ENCODE measurements around the gene SERPINA3.

- TF ChIP-seq, protein P1, sequence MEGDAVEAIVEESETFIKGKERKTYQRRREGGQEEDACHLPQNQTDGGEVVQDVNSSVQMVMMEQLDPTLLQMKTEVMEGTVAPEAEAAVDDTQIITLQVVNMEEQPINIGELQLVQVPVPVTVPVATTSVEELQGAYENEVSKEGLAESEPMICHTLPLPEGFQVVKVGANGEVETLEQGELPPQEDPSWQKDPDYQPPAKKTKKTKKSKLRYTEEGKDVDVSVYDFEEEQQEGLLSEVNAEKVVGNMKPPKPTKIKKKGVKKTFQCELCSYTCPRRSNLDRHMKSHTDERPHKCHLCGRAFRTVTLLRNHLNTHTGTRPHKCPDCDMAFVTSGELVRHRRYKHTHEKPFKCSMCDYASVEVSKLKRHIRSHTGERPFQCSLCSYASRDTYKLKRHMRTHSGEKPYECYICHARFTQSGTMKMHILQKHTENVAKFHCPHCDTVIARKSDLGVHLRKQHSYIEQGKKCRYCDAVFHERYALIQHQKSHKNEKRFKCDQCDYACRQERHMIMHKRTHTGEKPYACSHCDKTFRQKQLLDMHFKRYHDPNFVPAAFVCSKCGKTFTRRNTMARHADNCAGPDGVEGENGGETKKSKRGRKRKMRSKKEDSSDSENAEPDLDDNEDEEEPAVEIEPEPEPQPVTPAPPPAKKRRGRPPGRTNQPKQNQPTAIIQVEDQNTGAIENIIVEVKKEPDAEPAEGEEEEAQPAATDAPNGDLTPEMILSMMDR (IDR thresholded peaks at IDR 0.05): no peak
- peak in 1 of 3 donors; percentile 31 for TF ChIP-seq POLR2A (IDR thresholded peaks at IDR 0.05)
Measured at GRCh38 chr14:94617988-94618822, 6.0 kb downstream of the SERPINA3 start.
